H1 (cell line): ENCODE measurements around the gene CNKSR2.
A peak's percentile ranks its signal among the peaks of the same experiment; 100 is the strongest.

Experiments
- CHD7 ChIP-seq: fragments of 300-600 bp; sonication (generic); IDR thresholded peaks from 2 replicates; pipeline ENCODE4 v1.7.1; 2012; ENCODE audit warnings: low read length, moderate library complexity, mild to moderate bottlenecking, inconsistent platforms; ENCODE audit not compliant: insufficient replicate concordance
- CREB1 ChIP-seq: IDR thresholded peaks from 2 replicates; pipeline ENCODE4 v1.6.1; 2012; ENCODE audit warnings: inconsistent platforms
- CTCF ChIP-seq, 3 experiments: IDR thresholded peaks; 1 replicate in 2 of 3; 2 replicates in 1 of 3; pipeline versions ENCODE4 v1.5.1 to v1.6.1; 2011; ENCODE audit warnings: low read length in 3 of 3, mild to moderate bottlenecking in 3 of 3, inconsistent platforms in 2 of 3, low read depth in 1 of 3, moderate library complexity in 1 of 3; ENCODE audit not compliant: insufficient read depth in 1 of 3; ENCODE audit errors: control extremely low read depth in 1 of 3
- GABPA ChIP-seq: IDR thresholded peaks from 2 replicates; pipeline ENCODE4 v1.6.1; 2011; ENCODE audit warnings: mild to moderate bottlenecking, low read length, moderate library complexity, borderline replicate concordance; ENCODE audit not compliant: insufficient read depth
- POLR2A ChIP-seq, 2 experiments: IDR thresholded peaks; 1 replicate in 1 of 2; 2 replicates in 1 of 2; pipeline ENCODE4 v1.6.1; 2011; ENCODE audit warnings: low read depth in 2 of 2, low read length in 2 of 2, mild to moderate bottlenecking in 2 of 2; ENCODE audit errors: control extremely low read depth in 1 of 2
- POLR2AphosphoS5 ChIP-seq: IDR thresholded peaks from 2 replicates; pipeline ENCODE4 v1.6.1; 2011; ENCODE audit warnings: low read depth, low read length
- SP2 ChIP-seq: IDR thresholded peaks from 2 replicates; pipeline ENCODE4 v1.6.1; 2012; ENCODE audit warnings: mild to moderate bottlenecking, low read length, inconsistent platforms
- USF2 ChIP-seq: IDR thresholded peaks from 2 replicates; pipeline ENCODE4 v1.6.1; 2011; ENCODE audit warnings: low read length, improper control_type of control experiment
- TF ChIP-seq, protein P1 (sequence below): IDR thresholded peaks from 2 replicates; pipeline ENCODE4 v1.6.1; 2012; ENCODE audit warnings: inconsistent platforms
- TF ChIP-seq, protein P2 (sequence below): IDR thresholded peaks from 2 replicates; pipeline ENCODE4 v1.6.1; 2012; ENCODE audit warnings: low read length, inconsistent platforms

DNA sequence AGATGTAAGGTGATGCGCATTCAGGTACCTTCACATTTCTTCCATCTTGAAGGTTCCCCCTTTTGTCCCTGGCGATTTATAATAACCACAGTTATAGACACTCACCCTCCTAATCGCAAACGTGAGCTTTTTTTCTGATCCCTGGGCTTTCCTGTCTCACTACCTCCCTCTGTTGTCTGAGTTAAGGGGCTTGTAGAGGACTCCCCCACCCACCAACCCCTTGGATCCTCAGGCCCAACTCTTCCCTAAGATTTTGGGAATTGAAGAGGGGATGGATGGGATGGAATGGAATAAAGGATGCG lies 1.4 kb downstream of the CNKSR2 start:
- TF ChIP-seq POLR2AphosphoS5 (no peak), CHD7 (no peak), CREB1 (no peak), USF2 (no peak), CTCF (IDR thresholded peaks at IDR 0.05; ENCODE audit: control extremely low read depth in 1 of 3, insufficient read depth in 1 of 3, low read depth in 1 of 3, low read length in 3 of 3) (peak in 1 of 3 experiments; percentile 29; a peak in 2 of 4 replicates), GABPA (no peak), POLR2A (IDR thresholded peaks at IDR 0.05; ENCODE audit: control extremely low read depth in 1 of 2, low read depth in 2 of 2, low read length in 2 of 2) (no peak), SP2 (no peak)
- TF ChIP-seq, protein P1, sequence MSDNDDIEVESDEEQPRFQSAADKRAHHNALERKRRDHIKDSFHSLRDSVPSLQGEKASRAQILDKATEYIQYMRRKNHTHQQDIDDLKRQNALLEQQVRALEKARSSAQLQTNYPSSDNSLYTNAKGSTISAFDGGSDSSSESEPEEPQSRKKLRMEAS: no peak
- TF ChIP-seq, protein P2, sequence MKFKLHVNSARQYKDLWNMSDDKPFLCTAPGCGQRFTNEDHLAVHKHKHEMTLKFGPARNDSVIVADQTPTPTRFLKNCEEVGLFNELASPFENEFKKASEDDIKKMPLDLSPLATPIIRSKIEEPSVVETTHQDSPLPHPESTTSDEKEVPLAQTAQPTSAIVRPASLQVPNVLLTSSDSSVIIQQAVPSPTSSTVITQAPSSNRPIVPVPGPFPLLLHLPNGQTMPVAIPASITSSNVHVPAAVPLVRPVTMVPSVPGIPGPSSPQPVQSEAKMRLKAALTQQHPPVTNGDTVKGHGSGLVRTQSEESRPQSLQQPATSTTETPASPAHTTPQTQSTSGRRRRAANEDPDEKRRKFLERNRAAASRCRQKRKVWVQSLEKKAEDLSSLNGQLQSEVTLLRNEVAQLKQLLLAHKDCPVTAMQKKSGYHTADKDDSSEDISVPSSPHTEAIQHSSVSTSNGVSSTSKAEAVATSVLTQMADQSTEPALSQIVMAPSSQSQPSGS: no peak
